K562 (cell line): ENCODE measurements around the gene POLN. TPM values are rescaled to one million over a fixed set of nuclear protein-coding genes. Genes with fewer than 3 reads are reported as not detected.

Experiments
- ATAC-seq: fragments of 200-7000 bp; cut with Tn5 transposase; 3 replicates; pipeline ENCODE4 v1.9.1; 2020; ENCODE audit warnings: moderate library complexity
- BruUV-seq: library from RNA; stranded (reverse); fragments of 400-500 nt; replicated peaks from 2 replicates; lab custom pipeline; 2021; lab: Mats Ljungman, UMichigan
- CTCF ChIA-PET: fragments of 300-600 bp; formaldehyde crosslinking; extraction: SDS; loops from one replicate; lab custom pipeline; 2021; ENCODE audit warnings: low intra/inter-chr PET ratio; lab: Yijun Ruan, JAX
- POLR2A ChIA-PET: fragments of 300-600, 350-650 bp; sonication (Branson Sonifier 250); formaldehyde crosslinking; extraction: SDS; loops from one replicate; lab custom pipeline; 2021; ENCODE audit warnings: antibody characterized with exemption, inconsistent platforms; lab: Yijun Ruan, JAX
- DNase-seq, 4 experiments: peaks; one replicate each; pipeline versions ENCODE4 v3.0.0 to v3.0.0-alpha.2; 2011 to 2018; ENCODE audit warnings: low spot score in 3 of 4, mixed read lengths in 3 of 4; ENCODE audit errors: extremely low read depth in 1 of 4
- FAIRE-seq: peaks from 2 replicates; lab custom pipeline; 2011; peaks lifted over from hg19 to GRCh38; lab: Jason Lieb, UNC
- H2AFZ ChIP-seq: 2 replicates; pipeline ENCODE4 v1.6.0; 2011; ENCODE audit warnings: low read depth, low read length, control low read depth, inconsistent platforms
- H3K27ac ChIP-seq: fragments of 200-600 bp; 3 replicates; pipeline ENCODE4 v1.8.0; 2011; ENCODE audit warnings: low read depth, mild to moderate bottlenecking, control low read depth, inconsistent platforms, low read length, moderate library complexity, mixed read lengths; ENCODE audit errors: extremely low read depth
- H3K27me3 ChIP-seq, 2 experiments: fragments of 300-600 bp in 1 of 2; 2 replicates in 1 of 2; 3 replicates in 1 of 2; pipeline versions ENCODE4 v1.6.0 to v1.8.0; 2011; ENCODE audit warnings: inconsistent platforms in 2 of 2, low read length in 2 of 2, mild to moderate bottlenecking in 1 of 2, mixed read lengths in 1 of 2, moderate library complexity in 1 of 2; ENCODE audit not compliant: control insufficient read depth in 2 of 2, insufficient read depth in 2 of 2
- H3K36me3 ChIP-seq: fragments of 300-600 bp; 3 replicates; pipeline ENCODE4 v1.8.0; 2011; ENCODE audit warnings: mild to moderate bottlenecking, low read length, inconsistent platforms; ENCODE audit not compliant: control insufficient read depth, insufficient read depth
- H3K4me1 ChIP-seq, 2 experiments: fragments of 200-600 bp in 1 of 2; replicated peaks in 1 of 2; 2 replicates in 1 of 2; 3 replicates in 1 of 2; pipeline versions ENCODE4 v1.5.1 to v1.8.0; 2011; ENCODE audit warnings: inconsistent platforms in 2 of 2, low read length in 2 of 2, mild to moderate bottlenecking in 1 of 2, mixed read lengths in 1 of 2, moderate library complexity in 1 of 2; ENCODE audit not compliant: control insufficient read depth in 2 of 2, insufficient read depth in 2 of 2
- H3K4me2 ChIP-seq: 2 replicates; pipeline ENCODE4 v1.6.1; 2011; ENCODE audit warnings: low read length, control low read depth, inconsistent platforms, mixed read lengths; ENCODE audit not compliant: insufficient read depth
- H3K4me3 ChIP-seq: fragments of 200-600 bp; sonication (generic), shearing (Covaris generic); 2 replicates; pipeline ENCODE4 v1.5.1; 2016; ENCODE audit warnings: control low read depth, inconsistent platforms
- H3K79me2 ChIP-seq: fragments of 200-600 bp; 3 replicates; pipeline ENCODE4 v1.8.0; 2011; ENCODE audit warnings: low read length, inconsistent platforms; ENCODE audit not compliant: control insufficient read depth, insufficient read depth
- H3K9ac ChIP-seq, 2 experiments: 2 replicates each; pipeline versions ENCODE4 v1.6.0 to v1.6.1; 2011; ENCODE audit warnings: low read depth in 2 of 2, low read length in 2 of 2, control low read depth in 1 of 2, inconsistent platforms in 1 of 2, mild to moderate bottlenecking in 1 of 2, mixed read lengths in 1 of 2; ENCODE audit not compliant: insufficient read depth in 1 of 2
- H3K9me1 ChIP-seq: one replicate; pipeline ENCODE4 v1.6.0; 2011; ENCODE audit warnings: inconsistent platforms, mild to moderate bottlenecking, low read length, moderate library complexity; ENCODE audit not compliant: control insufficient read depth, insufficient read depth
- H3K9me3 ChIP-seq: replicated peaks from 2 replicates; pipeline ENCODE4 v1.5.1; 2011; ENCODE audit warnings: low read depth, low read length, inconsistent platforms; ENCODE audit not compliant: control insufficient read depth, insufficient read depth
- H4K20me1 ChIP-seq: replicated peaks from 2 replicates; pipeline ENCODE4 v1.6.1; 2011; ENCODE audit warnings: low read length, inconsistent platforms, mixed read lengths; ENCODE audit not compliant: control insufficient read depth, insufficient read depth
- BHLHE40 ChIP-seq: IDR thresholded peaks from 2 replicates; pipeline ENCODE4 v1.6.1; 2011; ENCODE audit warnings: low read length, improper control_type of control experiment
- DDX20 ChIP-seq: fragments of 450-650 bp; IDR thresholded peaks from 2 replicates; pipeline ENCODE4 v1.6.1; 2016; ENCODE audit warnings: missing genetic modification characterization, low read depth, mild to moderate bottlenecking, missing compliant biosample characterization, moderate library complexity
- HDGF ChIP-seq: fragments of 450-650 bp; IDR thresholded peaks from 2 replicates; pipeline ENCODE4 v1.6.1; 2016
- PHTF2 ChIP-seq: fragments of 250-450 bp; sonication (Bioruptor Pico); IDR thresholded peaks from 2 replicates; pipeline ENCODE4 v1.5.0; 2021; ENCODE audit warnings: mild to moderate bottlenecking
- RB1 ChIP-seq: fragments of 450-650 bp; IDR thresholded peaks from 2 replicates; pipeline ENCODE4 v1.6.1; 2017; ENCODE audit warnings: low read depth, mild to moderate bottlenecking
- SPI1 ChIP-seq: IDR thresholded peaks from 2 replicates; pipeline ENCODE4 v1.6.1; 2011; ENCODE audit warnings: low read depth, low read length, control low read depth, borderline replicate concordance
- WGBS: fragments of 100-300 bp; shearing (Covaris generic); methylation state at CpG from one replicate; pipeline ENCODE4 v1.1.6; 2016; ENCODE audit warnings: low coverage, mixed read lengths; ENCODE audit not compliant: insufficient coverage; ENCODE audit errors: missing lambda C conversion rate; 5-methylcytosine and 5-hydroxymethylcytosine counted together
- in situ Hi-C: fragments of 300-500 bp; cut with MboI; formaldehyde crosslinking; loops from 4 replicates; pipeline ENCODE4 v1.15.0; 2018; ENCODE audit warnings: inconsistent platforms, mixed read lengths
- intact Hi-C: fragments of 100-400 bp; cut with micrococcal nuclease; formaldehyde crosslinking; loops from 2 replicates; pipeline ENCODE4 v1.14.2; 2022
- polyA plus RNA-seq, 8 experiments: library from polyadenylated mRNA; depleted of rRNA in 4 of 8; stranded (reverse) in 5 of 8; unstranded in 3 of 8; fragments of >200 nt; fragmentation: Nextera tagmentation in 2 of 8; fragmentation: Illumina TruSeq in 1 of 8; extraction: Ambion mirVana in 2 of 8; extraction: Trizol in 1 of 8; gene quantifications; 2 replicates each; pipeline versions ENCODE4 v1.2.1 to v1.2.3, GENCODE V29; 2011 to 2014; ENCODE audit warnings: inconsistent platforms in 1 of 8, missing spikeins in 1 of 8
- total RNA-seq, 7 experiments: library from RNA; depleted of rRNA in 6 of 7; stranded (reverse); fragments of >200 nt in 6 of 7; fragmentation: Illumina TruSeq in 2 of 7; extraction: Trizol in 2 of 7; gene quantifications; 2 replicates each; pipeline versions ENCODE4 v1.2.1 to v1.2.3, GENCODE V29; 2011 to 2021; ENCODE audit warnings: low replicate concordance in 1 of 7
- TF ChIP-seq, protein P1 (sequence below): fragments of 250-450 bp; sonication (Bioruptor Pico); IDR thresholded peaks from 2 replicates; pipeline ENCODE4 v1.4.0; 2020; ENCODE audit warnings: mild to moderate bottlenecking
- TF ChIP-seq, protein P2 (sequence below): sonication (generic); IDR thresholded peaks from 2 replicates; pipeline ENCODE4 v1.6.1; 2016

POLN gene
- total and polyA plus RNA-seq, 9 of the 15 experiments (the other 6 are each of a cell fraction or from before 2014, with no cell fraction given): 0.08 to 0.91 (median 0.32) TPM

DNA sequence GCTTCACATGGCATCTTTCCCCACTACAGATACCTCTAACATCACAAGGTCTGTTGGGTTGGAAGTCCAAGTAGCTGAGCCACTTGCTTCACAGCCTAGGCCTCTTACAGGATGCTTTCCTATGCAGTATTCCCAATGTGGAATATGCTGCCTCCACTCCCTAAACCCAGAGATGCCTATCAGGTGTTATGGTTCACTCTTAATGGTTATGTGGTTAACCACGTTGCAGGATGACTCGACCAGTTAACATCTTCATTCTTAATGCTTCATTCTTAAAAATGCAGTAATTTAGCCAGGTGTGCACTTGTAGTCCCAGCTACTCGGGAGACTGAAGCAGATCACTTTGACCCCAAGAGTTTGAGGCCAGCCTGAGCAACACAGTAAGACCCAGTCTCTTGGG lies 24.2 kb downstream of the POLN start:
- WGBS: 5% methylated on average over 3 of the region's 3 CpGs
- ChIA-PET POLR2A (interaction anchor here (0.6 to 1.5 kb wide), 4 partner anchors 9 to 251 kb away, joined by 3 to 5 read pairs (median 3); partner anchors contain the start of gene RNF4), CTCF (interaction anchor here (2.8 kb wide), 1 partner anchor 224 kb away, joined by 25 read pairs; no protein-coding TSS in a partner anchor)
- Histone ChIP-seq H2AFZ (no peak overlapping the region), H3K9ac (no peak overlapping the region), H3K9me1 (no peaks in the 10 kb centered on the region), H3K27me3 (peaks cover 0 to 9% of the 10 kb centered on the region in 2 experiments; a peak in 3 of 5 replicates), H3K4me1 (no peaks in the 10 kb centered on the region; a peak in 1 of 5 replicates), H3K79me2 (no peaks in the 10 kb centered on the region), H3K4me2 (no peak overlapping the region), H3K4me3 (no peak overlapping the region), H3K27ac (no peak overlapping the region), H3K9me3 (no peaks in the 10 kb centered on the region), H4K20me1 (peaks cover 7% of the 10 kb centered on the region; the same call in 1 of the 2 replicates), H3K36me3 (peaks cover 1% of the 10 kb centered on the region; the same call in 1 of the 3 replicates)
- DNase-seq (no peak), FAIRE-seq (no peak), ATAC-seq (no peak)
- intact Hi-C loops (no loop called here), in situ Hi-C loops (no loop called here)
- BruUV-seq: no TSS peak
- TF ChIP-seq RB1 (no peak), HDGF (no peak), BHLHE40 (no peak), PHTF2 (CRISPR knock-in tag) (no peak), SPI1 (no peak), DDX20 (no peak)
- TF ChIP-seq, protein P1, sequence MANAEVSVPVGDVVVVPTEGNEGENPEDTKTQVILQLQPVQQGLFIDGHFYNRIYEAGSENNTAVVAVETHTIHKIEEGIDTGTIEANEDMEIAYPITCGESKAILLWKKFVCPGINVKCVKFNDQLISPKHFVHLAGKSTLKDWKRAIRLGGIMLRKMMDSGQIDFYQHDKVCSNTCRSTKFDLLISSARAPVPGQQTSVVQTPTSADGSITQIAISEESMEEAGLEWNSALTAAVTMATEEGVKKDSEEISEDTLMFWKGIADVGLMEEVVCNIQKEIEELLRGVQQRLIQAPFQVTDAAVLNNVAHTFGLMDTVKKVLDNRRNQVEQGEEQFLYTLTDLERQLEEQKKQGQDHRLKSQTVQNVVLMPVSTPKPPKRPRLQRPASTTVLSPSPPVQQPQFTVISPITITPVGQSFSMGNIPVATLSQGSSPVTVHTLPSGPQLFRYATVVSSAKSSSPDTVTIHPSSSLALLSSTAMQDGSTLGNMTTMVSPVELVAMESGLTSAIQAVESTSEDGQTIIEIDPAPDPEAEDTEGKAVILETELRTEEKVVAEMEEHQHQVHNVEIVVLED (CRISPR knock-in tag): no peak
- TF ChIP-seq, protein P2, sequence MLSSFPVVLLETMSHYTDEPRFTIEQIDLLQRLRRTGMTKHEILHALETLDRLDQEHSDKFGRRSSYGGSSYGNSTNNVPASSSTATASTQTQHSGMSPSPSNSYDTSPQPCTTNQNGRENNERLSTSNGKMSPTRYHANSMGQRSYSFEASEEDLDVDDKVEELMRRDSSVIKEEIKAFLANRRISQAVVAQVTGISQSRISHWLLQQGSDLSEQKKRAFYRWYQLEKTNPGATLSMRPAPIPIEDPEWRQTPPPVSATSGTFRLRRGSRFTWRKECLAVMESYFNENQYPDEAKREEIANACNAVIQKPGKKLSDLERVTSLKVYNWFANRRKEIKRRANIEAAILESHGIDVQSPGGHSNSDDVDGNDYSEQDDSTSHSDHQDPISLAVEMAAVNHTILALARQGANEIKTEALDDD: peak; percentile 77
